GM19324 (cell line): Measurements from ENCODE around the gene BCL7C.
A peak's percentile ranks its signal among the peaks of the same experiment; 100 is the strongest.

Source experiments
- ATAC-seq: cut with Tn5 transposase; IDR thresholded peaks from one replicate; pipeline ENCODE4 v1.9.1; 2021; ENCODE audit warnings: mild to moderate bottlenecking, moderate library complexity; ENCODE audit not compliant: unreplicated experiment, low FRiP score

BCL7C gene

GRCh38 chr16:30922960-30923535, 29.2 kb upstream of the BCL7C start:
- ATAC-seq = peak; percentile 69

GRCh38 chr16:30922420-30922959, 28.6 kb upstream of the BCL7C start:
- ATAC-seq = peak; percentile 79

GRCh38 chr16:30921748-30922419, 28.0 kb upstream of the BCL7C start:
- no peak for ATAC-seq

GRCh38 chr16:30921459-30921747, 27.5 kb upstream of the BCL7C start:
- ATAC-seq = no peak

GRCh38 chr16:30920891-30921290, 27.0 kb upstream of the BCL7C start:
- no peak for ATAC-seq

- ATAC-seq = no peak
Measured at GRCh38 chr16:30918614-30919013, 24.7 kb upstream of the BCL7C start.

GRCh38 chr16:30914830-30915229, 21.0 kb upstream of the BCL7C start:
- ATAC-seq = no peak

- ATAC-seq = no peak
Measured at GRCh38 chr16:30912794-30913412, 19.0 kb upstream of the BCL7C start.

- no peak for ATAC-seq
Measured at GRCh38 chr16:30910427-30911029, 16.7 kb upstream of the BCL7C start.

- ATAC-seq = no peak
Measured at GRCh38 chr16:30907064-30907463, 13.2 kb upstream of the BCL7C start.

- ATAC-seq = no peak
Measured at GRCh38 chr16:30904114-30904780, 10.4 kb upstream of the BCL7C start.

GRCh38 chr16:30903596-30903995, 9.7 kb upstream of the BCL7C start:
- no peak for ATAC-seq

- no peak for ATAC-seq
Measured at GRCh38 chr16:30903002-30903401, 9.1 kb upstream of the BCL7C start.

GRCh38 chr16:30902029-30902972, 8.4 kb upstream of the BCL7C start:
- ATAC-seq = no peak

- no peak for ATAC-seq
Measured at GRCh38 chr16:30901201-30902028, 7.5 kb upstream of the BCL7C start.

GRCh38 chr16:30900588-30900987, 6.7 kb upstream of the BCL7C start:
- ATAC-seq = no peak

GRCh38 chr16:30899794-30900193, 5.9 kb upstream of the BCL7C start:
- ATAC-seq = no peak

GRCh38 chr16:30896889-30897733, 3.2 kb upstream of the BCL7C start:
- no peak for ATAC-seq
